WTC11 (cell line): ENCODE data around the gene FGF18.

Source experiments
- ATF3 ChIP-seq: sonication (generic); formaldehyde crosslinking; conservative IDR thresholded peaks from 2 replicates; pipeline ENCODE4 v1.8.1; 2022; ENCODE audit warnings: mild to moderate bottlenecking, missing genetic modification reagents
- CTCF ChIP-seq: fragments of 200-600 bp; IDR thresholded peaks from 2 replicates; pipeline ENCODE4 v1.8.0; 2022; ENCODE audit warnings: antibody characterized with exemption
- ESRRA ChIP-seq: sonication (generic); formaldehyde crosslinking; IDR thresholded peaks from 2 replicates; pipeline ENCODE4 v1.8.1; 2022; ENCODE audit warnings: mild to moderate bottlenecking, missing genetic modification reagents, borderline replicate concordance
- MAX ChIP-seq: sonication (generic); formaldehyde crosslinking; IDR thresholded peaks from 2 replicates; pipeline ENCODE4 v1.8.0; 2022; ENCODE audit warnings: mild to moderate bottlenecking, missing genetic modification reagents
- ZNF396 ChIP-seq: fragments of 250-450 bp; sonication (Bioruptor Pico); IDR thresholded peaks from 2 replicates; pipeline ENCODE4 v1.8.0; 2021; ENCODE audit warnings: mild to moderate bottlenecking, moderate library complexity, borderline replicate concordance

GRCh38 chr5:171425596-171426244 is 6.3 kb downstream of the FGF18 start:
- no peak for TF ChIP-seq ZNF396 (CRISPR knock-in tag)
- TF ChIP-seq MAX = no peak
- no peak for TF ChIP-seq ESRRA (CRISPR knock-in tag)
- TF ChIP-seq CTCF = no peak
- TF ChIP-seq ATF3 (CRISPR knock-in tag) = no peak
